DMS114 treated with DMSO at 0.1 percent for 48 hours (cell line): ENCODE measurements around the gene SPTY2D1.
A peak's percentile ranks its signal among the peaks of the same experiment; 100 is the strongest.
"Not testable (repeated sequence)": the region's sequence is repeated elsewhere in the genome, so short reads cannot be mapped to it uniquely, and the experiment has no call there.

Experiments
- DNase-seq: peaks from one replicate; lab custom pipeline; 2025; ENCODE audit not compliant: unreplicated experiment; lab: John Stamatoyannopoulos, UW

Gene SPTY2D1

GRCh38 chr11:18618342-18619025 lies 15.7 kb downstream of the SPTY2D1 start:
- DNase-seq, result no peak

- DNase-seq, result no peak
These were observed 16.3 kb downstream of the SPTY2D1 start for GRCh38 chr11:18617688-18618341.

- no peak for DNase-seq
These were observed 18.3 kb downstream of the SPTY2D1 start for GRCh38 chr11:18615628-18616392.

GRCh38 chr11:18614667-18615066 lies 19.5 kb downstream of the SPTY2D1 start:
- DNase-seq, result no peak

- DNase-seq, result no peak
These were observed 21.7 kb downstream of the SPTY2D1 start for GRCh38 chr11:18612394-18612793.

GRCh38 chr11:18611196-18611595 lies 22.9 kb downstream of the SPTY2D1 start:
- no peak for DNase-seq

- DNase-seq, result no peak
These were observed 25.8 kb downstream of the SPTY2D1 start for GRCh38 chr11:18608376-18608775.

- no peak for DNase-seq
These were observed 33.1 kb downstream of the SPTY2D1 start for GRCh38 chr11:18600915-18601569.

GRCh38 chr11:18599739-18600230 lies 34.4 kb downstream of the SPTY2D1 start, which contains the start of gene MISFA:
Gene MISFA (plus strand): TSS chr11:18599789. CDS start chr11:18599929, 140 bp downstream.
- no peak for DNase-seq

- no peak for DNase-seq
These were observed 39.0 kb downstream of the SPTY2D1 start for GRCh38 chr11:18594999-18595749.

GRCh38 chr11:18594088-18594487 lies 40.1 kb downstream of the SPTY2D1 start:
- not testable (repeated sequence) for DNase-seq

- no peak for DNase-seq
These were observed 43.6 kb downstream of the SPTY2D1 start for GRCh38 chr11:18590571-18590970.

GRCh38 chr11:18588297-18589252 lies 45.6 kb downstream of the SPTY2D1 start, which contains the start of gene UEVLD:
Gene UEVLD (minus strand): TSS chr11:18588734. CDS start chr11:18588654, 80 bp downstream.
- peak; percentile 53 for DNase-seq

- DNase-seq, result no peak
These were observed 52.3 kb downstream of the SPTY2D1 start for GRCh38 chr11:18581825-18582224.

GRCh38 chr11:18580113-18580766 lies 53.9 kb downstream of the SPTY2D1 start:
- DNase-seq, result no peak

GRCh38 chr11:18578975-18579598 lies 55.1 kb downstream of the SPTY2D1 start:
- DNase-seq, result no peak

GRCh38 chr11:18575361-18575760 lies 58.8 kb downstream of the SPTY2D1 start:
- no peak for DNase-seq

- no peak for DNase-seq
These were observed 67.1 kb downstream of the SPTY2D1 start for GRCh38 chr11:18567081-18567480.
